Endothelial cell (in vitro differentiated cells): ENCODE measurements around the gene SEC23IP. TPM values are rescaled to one million over a fixed set of nuclear protein-coding genes. Genes with fewer than 3 reads are reported as not detected.

ENCODE experiments used
- DNase-seq: peaks from one replicate; pipeline ENCODE4 v3.0.0; 2021; ENCODE audit warnings: low spot score
- H3K27ac Mint-ChIP-seq: one replicate; pipeline ENCODE4 v1.8.0; 2021; ENCODE audit warnings: mixed read lengths, inconsistent platforms; ENCODE audit not compliant: unreplicated experiment
- H3K27me3 Mint-ChIP-seq: one replicate; pipeline ENCODE4 v1.8.0; 2021; ENCODE audit warnings: mild to moderate bottlenecking, moderate library complexity, mixed read lengths, inconsistent platforms; ENCODE audit not compliant: unreplicated experiment
- H3K36me3 Mint-ChIP-seq: one replicate; pipeline ENCODE4 v1.8.0; 2021; ENCODE audit warnings: mild to moderate bottlenecking, low read depth, mixed read lengths, inconsistent platforms; ENCODE audit not compliant: unreplicated experiment
- H3K4me1 Mint-ChIP-seq: one replicate; pipeline ENCODE4 v1.8.0; 2021; ENCODE audit warnings: mild to moderate bottlenecking, mixed read lengths, inconsistent platforms; ENCODE audit not compliant: unreplicated experiment
- H3K4me3 Mint-ChIP-seq: one replicate; pipeline ENCODE4 v1.8.0; 2021; ENCODE audit warnings: mild to moderate bottlenecking, mixed read lengths, inconsistent platforms; ENCODE audit not compliant: unreplicated experiment
- H3K9me3 Mint-ChIP-seq: one replicate; pipeline ENCODE4 v1.8.0; 2021; ENCODE audit warnings: mixed read lengths, inconsistent platforms; ENCODE audit not compliant: unreplicated experiment
- CTCF ChIP-seq: fragments of 200-600 bp; sonication (generic); IDR thresholded peaks from one replicate; pipeline ENCODE4 v1.5.0; 2021; ENCODE audit warnings: antibody characterized with exemption; ENCODE audit not compliant: unreplicated experiment
- total RNA-seq: library from RNA; stranded (reverse); fragmentation: NEBNext Ultra II Directional; extraction: Animal tissue kit (Norgen Biotek cat#: 25700); gene quantifications from one replicate; pipeline ENCODE4 v1.2.1, GENCODE V29; 2021; ENCODE audit not compliant: unreplicated experiment

Gene SEC23IP
- total RNA-seq, 1 donor from 2014 or later = 68.7 TPM

GRCh38 chr10:119980956-119981750, 88.6 kb downstream of the SEC23IP start:
- no peaks in the 10 kb centered on the region for H3K9me3 Mint-ChIP-seq
- TF ChIP-seq CTCF = no peak
- H3K4me3 Mint-ChIP-seq = no peak overlapping the region
- no peaks in the 10 kb centered on the region for H3K36me3 Mint-ChIP-seq
- H3K27ac Mint-ChIP-seq = no peak overlapping the region
- no peak for DNase-seq
- no peaks in the 10 kb centered on the region for H3K4me1 Mint-ChIP-seq
- peaks cover 1% of the 10 kb centered on the region for H3K27me3 Mint-ChIP-seq

GRCh38 chr10:119981826-119982225, 89.3 kb downstream of the SEC23IP start:
- no peak overlapping the region for H3K4me3 Mint-ChIP-seq
- H3K4me1 Mint-ChIP-seq = no peaks in the 10 kb centered on the region
- no peaks in the 10 kb centered on the region for H3K9me3 Mint-ChIP-seq
- no peaks in the 10 kb centered on the region for H3K36me3 Mint-ChIP-seq
- DNase-seq = no peak
- peaks cover 1% of the 10 kb centered on the region for H3K27me3 Mint-ChIP-seq
- no peak overlapping the region for H3K27ac Mint-ChIP-seq
- TF ChIP-seq CTCF = no peak

- no peaks in the 10 kb centered on the region for H3K36me3 Mint-ChIP-seq
- H3K4me3 Mint-ChIP-seq = no peak overlapping the region
- DNase-seq = no peak
- H3K27me3 Mint-ChIP-seq = no peaks in the 10 kb centered on the region
- H3K27ac Mint-ChIP-seq = no peak overlapping the region
- TF ChIP-seq CTCF = no peak
- no peaks in the 10 kb centered on the region for H3K9me3 Mint-ChIP-seq
- no peaks in the 10 kb centered on the region for H3K4me1 Mint-ChIP-seq
Measured at GRCh38 chr10:119988333-119988732, 95.8 kb downstream of the SEC23IP start.

- H3K27me3 Mint-ChIP-seq = no peaks in the 10 kb centered on the region
- H3K36me3 Mint-ChIP-seq = no peaks in the 10 kb centered on the region
- no peak for TF ChIP-seq CTCF
Measured at GRCh38 chr10:119989966-119990365, 97.4 kb downstream of the SEC23IP start.

GRCh38 chr10:119991066-119991465, 98.5 kb downstream of the SEC23IP start:
- no peak for TF ChIP-seq CTCF
- Mint-ChIP-seq H3K27ac (no peak overlapping the region), H3K36me3 (no peaks in the 10 kb centered on the region), H3K9me3 (no peaks in the 10 kb centered on the region), H3K4me3 (no peak overlapping the region), H3K4me1 (no peaks in the 10 kb centered on the region), H3K27me3 (no peaks in the 10 kb centered on the region)
- DNase-seq = no peak

More at GRCh38 chr10:119989966-119990365, 97.4 kb downstream of the SEC23IP start:
- no peak overlapping the region for H3K27ac Mint-ChIP-seq
- no peaks in the 10 kb centered on the region for H3K9me3 Mint-ChIP-seq
- no peaks in the 10 kb centered on the region for H3K4me1 Mint-ChIP-seq
- no peak for DNase-seq
- no peak overlapping the region for H3K4me3 Mint-ChIP-seq
